GM12892 (cell line): ENCODE measurements around the gene C2orf68.

ENCODE experiments used
- POLR2A ChIP-seq: IDR thresholded peaks from 2 replicates; pipeline ENCODE4 v1.6.1; 2011; ENCODE audit warnings: low read depth, low read length, control low read depth
- POLR2AphosphoS5 ChIP-seq: IDR thresholded peaks from 2 replicates; pipeline ENCODE4 v1.6.1; 2011; ENCODE audit warnings: low read depth, low read length, control low read depth

DNA sequence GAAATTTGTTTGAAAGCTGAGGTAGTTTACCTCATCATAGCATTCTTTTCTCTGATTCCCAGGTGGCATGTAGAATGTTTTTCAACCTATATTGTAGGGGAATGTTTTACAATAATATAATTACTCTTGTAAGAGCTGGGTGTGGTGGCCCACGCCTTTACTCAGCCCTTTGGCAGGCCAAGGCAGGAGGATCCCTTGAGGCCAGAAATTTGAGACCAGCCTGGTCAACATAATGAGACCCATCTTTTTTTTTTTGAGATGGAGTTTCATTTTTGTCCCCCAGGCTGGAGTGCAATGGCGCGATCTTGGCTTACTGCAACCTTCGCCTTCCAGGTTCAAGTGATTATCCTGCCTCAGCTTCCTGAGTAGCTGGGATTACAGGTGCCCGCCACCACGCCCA lies 7.8 kb upstream of the C2orf68 start:
- no peak for TF ChIP-seq POLR2A
- TF ChIP-seq POLR2AphosphoS5 = no peak
